ENCODE measurements around the gene SFTPA2. TPM values are rescaled to one million over a fixed set of nuclear protein-coding genes. Genes with fewer than 3 reads are reported as not detected.
"Not testable (repeated sequence)": the region's sequence is repeated elsewhere in the genome, so short reads cannot be mapped to it uniquely, and the experiment has no call there.

SFTPA2 gene
- total RNA-seq, 4 donors from 2014 or later: not detected

- TF ChIP-seq CTCF (IDR thresholded peaks at IDR 0.05; ENCODE audit: low read depth): no peak
Observed at GRCh38 chr10:79547973-79548372, 12.2 kb downstream of the SFTPA2 start.

GRCh38 chr10:79542626-79543025 is 17.6 kb downstream of the SFTPA2 start:
- TF ChIP-seq CTCF (IDR thresholded peaks at IDR 0.05; ENCODE audit: low read depth): no peak

GRCh38 chr10:79511891-79512583 is 48.2 kb downstream of the SFTPA2 start, which contains the start of gene EIF5AL1:
EIF5AL1 (plus strand) TSS chr10:79512533; CDS start chr10:79512650, 117 bp downstream.
- TF ChIP-seq CTCF (IDR thresholded peaks at IDR 0.05; ENCODE audit: low read depth): not testable (repeated sequence)

GRCh38 chr10:79507440-79508167 is 52.6 kb downstream of the SFTPA2 start:
- TF ChIP-seq CTCF (IDR thresholded peaks at IDR 0.05; ENCODE audit: low read depth): no peak

Small RNA genes lying within 50 kb of the gene (small RNA-seq; reads per million reads assigned to genes)
- gene BX248123.2 (not detected), gene RPS12P18 (not detected)

Other genes starting within 250 kb of the SFTPA2 start
- 10 to 100 TPM; 13.0 to 55.2 (median 29.8) TPM for gene PPIF, start 212.9 kb downstream of the SFTPA2 start, total RNA-seq
- gene ZCCHC24, start 114.8 kb downstream of the SFTPA2 start, total RNA-seq: 10 to 100 TPM; 37.6 to 75.7 (median 48.7) TPM
- under 1 TPM in 2 of 4 donors, not detected in 2; 0.17 to 0.19 TPM for gene EIF5AL1, start 47.9 kb downstream of the SFTPA2 start, total RNA-seq
- not detected for gene SFTPA1, start 50.5 kb upstream of the SFTPA2 start, total RNA-seq
- gene NUTM2B, start 142.8 kb upstream of the SFTPA2 start, total RNA-seq: 1 to 10 TPM in 3 of 4 donors, under 1 TPM in 1; 0.51 to 1.3 (median 1.1) TPM

Data from subcutaneous adipose tissue (tissue), 4 donors.